GM18951 (cell line): ENCODE results near the gene ARFGEF3.
"Not testable (repeated sequence)": the region's sequence is repeated elsewhere in the genome, so short reads cannot be mapped to it uniquely, and the experiment has no call there.

Experiments used
- POLR2A ChIP-seq: IDR thresholded peaks from 4 replicates; pipeline ENCODE4 v1.6.1; 2011; ENCODE audit warnings: mild to moderate bottlenecking; ENCODE audit not compliant: insufficient read length, insufficient read depth; ENCODE audit errors: extremely low read depth
- in situ Hi-C: fragments of 300-500 bp; cut with MboI; formaldehyde crosslinking; loops from one replicate; pipeline ENCODE4 v1.12.0; 2022; ENCODE audit warnings: low sequenced_read_pairs, mixed read lengths, inconsistent platforms; ENCODE audit not compliant: unreplicated experiment

Gene ARFGEF3

GRCh38 chr6:138334963-138335362 lies 173.2 kb downstream of the ARFGEF3 start:
- no peak for TF ChIP-seq POLR2A
- in situ Hi-C loops = no loop called here

GRCh38 chr6:138336221-138336620 lies 174.5 kb downstream of the ARFGEF3 start:
- no peak for TF ChIP-seq POLR2A
- in situ Hi-C loops = no loop called here

GRCh38 chr6:138337076-138337475 lies 175.3 kb downstream of the ARFGEF3 start:
- in situ Hi-C loops = no loop called here
- TF ChIP-seq POLR2A = no peak

- in situ Hi-C loops = no loop called here
- TF ChIP-seq POLR2A = no peak
Measured at GRCh38 chr6:138339024-138339423, 177.3 kb downstream of the ARFGEF3 start.

GRCh38 chr6:138341176-138341575 lies 179.4 kb downstream of the ARFGEF3 start:
- TF ChIP-seq POLR2A = no peak
- in situ Hi-C loops = no loop called here

- no peak for TF ChIP-seq POLR2A
- in situ Hi-C loops = no loop called here
Measured at GRCh38 chr6:138343112-138343511, 181.4 kb downstream of the ARFGEF3 start.

GRCh38 chr6:138345565-138346285 lies 184.0 kb downstream of the ARFGEF3 start:
- in situ Hi-C loops = no loop called here
- TF ChIP-seq POLR2A = no peak

- in situ Hi-C loops = no loop called here
- no peak for TF ChIP-seq POLR2A
Measured at GRCh38 chr6:138346302-138347195, 184.8 kb downstream of the ARFGEF3 start.

GRCh38 chr6:138347864-138348263 lies 186.1 kb downstream of the ARFGEF3 start:
- in situ Hi-C loops = no loop called here
- no peak for TF ChIP-seq POLR2A

- no peak for TF ChIP-seq POLR2A
- in situ Hi-C loops = no loop called here
Measured at GRCh38 chr6:138349891-138350290, 188.2 kb downstream of the ARFGEF3 start.

GRCh38 chr6:138357928-138358327 lies 196.2 kb downstream of the ARFGEF3 start:
- no peak for TF ChIP-seq POLR2A
- in situ Hi-C loops = no loop called here

- in situ Hi-C loops = not testable (repeated sequence)
Measured at GRCh38 chr6:138368684-138369083, 206.9 kb downstream of the ARFGEF3 start.

GRCh38 chr6:138370631-138371451 lies 209.1 kb downstream of the ARFGEF3 start:
- in situ Hi-C loops = no loop called here

More at GRCh38 chr6:138370631-138371451, 209.1 kb downstream of the ARFGEF3 start:
- no peak for TF ChIP-seq POLR2A
